ENCODE results near the gene KIF9. TPM values are rescaled to one million over a fixed set of nuclear protein-coding genes. Genes with fewer than 3 reads are reported as not detected.

The KIF9 gene
- total RNA-seq, 2 experiments from 2014 or later: 8.3 to 8.8 TPM

- CTCF ChIA-PET: no interaction called here
- ATAC-seq: no peak
- Mint-ChIP-seq H3K27ac (no peak overlapping the region), H3K27me3 (no peaks in the 10 kb centered on the region), H3K36me3 (ENCODE audit: low read depth) (no peaks in the 10 kb centered on the region), H3K4me1 (ENCODE audit: low read depth) (no peaks in the 10 kb centered on the region), H3K9me3 (no peaks in the 10 kb centered on the region), H3K4me3 (no peak overlapping the region)
- intact Hi-C loops (cut with micrococcal nuclease): no loop called here
- POLR2A ChIA-PET: no interaction called here
- no peak for DNase-seq
- TF ChIP-seq CTCF (IDR thresholded peaks at IDR 0.05): no peak
These were observed 44.6 kb downstream of the KIF9 start for GRCh38 chr3:47238017-47238416.

- Mint-ChIP-seq H3K27me3 (no peaks in the 10 kb centered on the region), H3K36me3 (ENCODE audit: low read depth) (no peaks in the 10 kb centered on the region), H3K4me1 (ENCODE audit: low read depth) (no peaks in the 10 kb centered on the region), H3K27ac (no peak overlapping the region), H3K4me3 (no peak overlapping the region), H3K9me3 (no peaks in the 10 kb centered on the region)
- TF ChIP-seq CTCF (IDR thresholded peaks at IDR 0.05): no peak
- intact Hi-C loops (cut with micrococcal nuclease): no loop called here
- ChIA-PET POLR2A (no interaction called here), CTCF (no interaction called here)
- DNase-seq: no peak
- ATAC-seq: no peak
These were observed 54.5 kb downstream of the KIF9 start for GRCh38 chr3:47228088-47228487.

- ChIA-PET POLR2A (no interaction called here), CTCF (no interaction called here)
- DNase-seq (no peak), ATAC-seq (no peak)
- H3K9me3 Mint-ChIP-seq: no peaks in the 10 kb centered on the region
- H3K27ac Mint-ChIP-seq: no peak overlapping the region
- no peaks in the 10 kb centered on the region for H3K36me3 Mint-ChIP-seq (ENCODE audit: low read depth)
- no peak for TF ChIP-seq CTCF (IDR thresholded peaks at IDR 0.05)
- no peaks in the 10 kb centered on the region for H3K27me3 Mint-ChIP-seq
- H3K4me3 Mint-ChIP-seq: no peak overlapping the region
- intact Hi-C loops (cut with micrococcal nuclease): no loop called here
- no peaks in the 10 kb centered on the region for H3K4me1 Mint-ChIP-seq (ENCODE audit: low read depth)
These were observed 54.9 kb downstream of the KIF9 start for GRCh38 chr3:47227678-47228077.

- no peaks in the 10 kb centered on the region for H3K9me3 Mint-ChIP-seq
- TF ChIP-seq CTCF (IDR thresholded peaks at IDR 0.05): no peak
- ATAC-seq: no peak
- H3K27me3 Mint-ChIP-seq: no peaks in the 10 kb centered on the region
- H3K27ac Mint-ChIP-seq: no peak overlapping the region
- POLR2A ChIA-PET: no interaction called here
- CTCF ChIA-PET: no interaction called here
- H3K4me3 Mint-ChIP-seq: no peak overlapping the region
- no peaks in the 10 kb centered on the region for H3K36me3 Mint-ChIP-seq (ENCODE audit: low read depth)
- no peak for DNase-seq
- intact Hi-C loops (cut with micrococcal nuclease): no loop called here
- no peaks in the 10 kb centered on the region for H3K4me1 Mint-ChIP-seq (ENCODE audit: low read depth)
These were observed 57.2 kb downstream of the KIF9 start for GRCh38 chr3:47225310-47225906.

- POLR2A ChIA-PET: interaction anchor here (0.6 kb wide), 1 partner anchor 22 kb away, joined by 4 read pairs; no protein-coding TSS in a partner anchor
- intact Hi-C loops (cut with micrococcal nuclease): no loop called here
- H3K9me3 Mint-ChIP-seq: no peaks in the 10 kb centered on the region
- no peak overlapping the region for H3K4me3 Mint-ChIP-seq
- no peaks in the 10 kb centered on the region for H3K4me1 Mint-ChIP-seq (ENCODE audit: low read depth)
- no peaks in the 10 kb centered on the region for H3K27me3 Mint-ChIP-seq
- ATAC-seq: no peak
- CTCF ChIA-PET: no interaction called here
- no peaks in the 10 kb centered on the region for H3K36me3 Mint-ChIP-seq (ENCODE audit: low read depth)
- DNase-seq: no peak
- no peak for TF ChIP-seq CTCF (IDR thresholded peaks at IDR 0.05)
- H3K27ac Mint-ChIP-seq: no peak overlapping the region
These were observed 58.8 kb downstream of the KIF9 start for GRCh38 chr3:47223755-47224154.

Measured in activated CD8-positive, alpha-beta T cell treated with anti-CD3 and anti-CD28 coated beads for 36 hours (primary cell).